Astrocyte (in vitro differentiated cells and primary cell): ENCODE results near the gene HELQ.

Experiments
- CTCF ChIP-seq: IDR thresholded peaks from 2 replicates; pipeline ENCODE4 v1.5.1; 2011; ENCODE audit warnings: low read depth, mild to moderate bottlenecking, inconsistent platforms, low read length, moderate library complexity; ENCODE audit not compliant: insufficient read depth
- EZH2 ChIP-seq: IDR thresholded peaks from 2 replicates; pipeline ENCODE4 v1.6.1; 2012; ENCODE audit warnings: mild to moderate bottlenecking, low read length, inconsistent platforms; ENCODE audit not compliant: insufficient read depth

GRCh38 chr4:83387476-83388312 is 67.9 kb downstream of the HELQ start:
- TF ChIP-seq EZH2 = no peak
- TF ChIP-seq CTCF = no peak
